Cardiac fibroblast (primary cell): ENCODE measurements around the gene PLCB3.

Source experiments
- DNase-seq, 2 donors: peaks; one replicate each; pipeline versions ENCODE4 v3.0.0 to v3.0.0-alpha.2; 2010; ENCODE audit warnings: low read depth in 2 of 2
- H3K4me3 ChIP-seq, 2 donors: replicated peaks in 1 of 2; 1 replicate in 1 of 2; 2 replicates in 1 of 2; pipeline ENCODE4 v1.5.1; 2011; ENCODE audit warnings: low read depth in 2 of 2, low read length in 2 of 2, mild to moderate bottlenecking in 2 of 2, moderate library complexity in 1 of 2
- CTCF ChIP-seq: IDR thresholded peaks from one replicate; pipeline ENCODE4 v1.5.1; 2011; ENCODE audit warnings: low read depth, mild to moderate bottlenecking, low read length, inconsistent platforms

Gene PLCB3

GRCh38 chr11:64210301-64211020, 40.9 kb upstream of the PLCB3 start:
- no peak for DNase-seq
- no peak for TF ChIP-seq CTCF
- no peak overlapping the region for H3K4me3 ChIP-seq

GRCh38 chr11:64211181-64211872, 40.0 kb upstream of the PLCB3 start:
- DNase-seq, result no peak
- TF ChIP-seq CTCF, result no peak
- no peak overlapping the region for H3K4me3 ChIP-seq

GRCh38 chr11:64216879-64217278, 34.5 kb upstream of the PLCB3 start:
- TF ChIP-seq CTCF, result no peak
- no peak for DNase-seq
- no peak overlapping the region for H3K4me3 ChIP-seq

GRCh38 chr11:64218628-64219353, 32.5 kb upstream of the PLCB3 start:
- H3K4me3 ChIP-seq, result no peak overlapping the region
- TF ChIP-seq CTCF, result no peak
- no peak for DNase-seq

GRCh38 chr11:64219354-64219684, 32.0 kb upstream of the PLCB3 start:
- DNase-seq, result no peak
- no peak overlapping the region for H3K4me3 ChIP-seq
- TF ChIP-seq CTCF, result no peak

- TF ChIP-seq CTCF, result no peak
- no peak for DNase-seq
- no peak overlapping the region for H3K4me3 ChIP-seq
Measured at GRCh38 chr11:64219755-64220154, 31.6 kb upstream of the PLCB3 start.
